ENCODE results near the gene GNAI3.

The GNAI3 gene

GRCh38 chr1:109527098-109527811 lies 21.2 kb upstream of the GNAI3 start:
- DNase-seq (ENCODE audit: low read depth) = no peak
- no peak overlapping the region for H3K4me3 ChIP-seq (ENCODE audit: low read length)
- TF ChIP-seq CTCF (IDR thresholded peaks at IDR 0.05; ENCODE audit: insufficient read depth, low read depth, low read length, missing control alignments) = no peak

- no peak overlapping the region for H3K4me3 ChIP-seq (ENCODE audit: low read length)
- no peak for DNase-seq (ENCODE audit: low read depth)
- no peak for TF ChIP-seq CTCF (IDR thresholded peaks at IDR 0.05; ENCODE audit: insufficient read depth, low read depth, low read length, missing control alignments)
Measured at GRCh38 chr1:109527846-109528695, 20.3 kb upstream of the GNAI3 start.

- no peak for TF ChIP-seq CTCF (IDR thresholded peaks at IDR 0.05; ENCODE audit: insufficient read depth, low read depth, low read length, missing control alignments)
- DNase-seq (ENCODE audit: low read depth) = no peak
- no peak overlapping the region for H3K4me3 ChIP-seq (ENCODE audit: low read length)
Measured at GRCh38 chr1:109528712-109529111, 19.7 kb upstream of the GNAI3 start.

GRCh38 chr1:109529881-109530456 lies 18.4 kb upstream of the GNAI3 start:
- no peak for TF ChIP-seq CTCF (IDR thresholded peaks at IDR 0.05; ENCODE audit: insufficient read depth, low read depth, low read length, missing control alignments)
- no peak overlapping the region for H3K4me3 ChIP-seq (ENCODE audit: low read length)
- no peak for DNase-seq (ENCODE audit: low read depth)

GRCh38 chr1:109530457-109531087 lies 17.8 kb upstream of the GNAI3 start:
- DNase-seq (ENCODE audit: low read depth) = no peak
- no peak for TF ChIP-seq CTCF (IDR thresholded peaks at IDR 0.05; ENCODE audit: insufficient read depth, low read depth, low read length, missing control alignments)
- no peak overlapping the region for H3K4me3 ChIP-seq (ENCODE audit: low read length)

- no peak for DNase-seq (ENCODE audit: low read depth)
- H3K4me3 ChIP-seq (ENCODE audit: low read length) = no peak overlapping the region
- TF ChIP-seq CTCF (IDR thresholded peaks at IDR 0.05; ENCODE audit: insufficient read depth, low read depth, low read length, missing control alignments) = no peak
Measured at GRCh38 chr1:109531380-109531779, 17.0 kb upstream of the GNAI3 start.
